IPS-15b (cell line): ENCODE results near the gene CDC6.

Source experiments
- H3K27me3 ChIP-seq: one replicate; pipeline ENCODE4 v1.6.1; 2013; ENCODE audit warnings: low read length; ENCODE audit not compliant: control insufficient read depth, insufficient read depth
- H3K36me3 ChIP-seq: one replicate; pipeline ENCODE4 v1.6.1; 2013; ENCODE audit warnings: low read length; ENCODE audit not compliant: control insufficient read depth, insufficient read depth
- H3K4me1 ChIP-seq: one replicate; pipeline ENCODE4 v1.6.1; 2013; ENCODE audit warnings: mild to moderate bottlenecking, low read length; ENCODE audit not compliant: control insufficient read depth, insufficient read depth
- H3K4me3 ChIP-seq: one replicate; pipeline ENCODE4 v1.5.1; 2013; ENCODE audit warnings: low read depth, low read length
- H3K9ac ChIP-seq: one replicate; pipeline ENCODE4 v1.6.1; 2013; ENCODE audit warnings: low read depth, mild to moderate bottlenecking, low read length
- H3K9me3 ChIP-seq: one replicate; pipeline ENCODE4 v1.6.1; 2013; ENCODE audit warnings: mild to moderate bottlenecking, low read length; ENCODE audit not compliant: control insufficient read depth, insufficient read depth

The CDC6 gene

GRCh38 chr17:40306395-40306794 lies 18.7 kb downstream of the CDC6 start:
- Histone ChIP-seq H3K4me3 (no peak overlapping the region), H3K9ac (no peak overlapping the region), H3K36me3 (peaks cover 7% of the 10 kb centered on the region), H3K9me3 (no peaks in the 10 kb centered on the region), H3K27me3 (peaks cover 6% of the 10 kb centered on the region), H3K4me1 (peaks cover 26% of the 10 kb centered on the region)

- Histone ChIP-seq H3K4me1 (peaks cover 26% of the 10 kb centered on the region), H3K36me3 (peaks cover 7% of the 10 kb centered on the region), H3K9me3 (no peaks in the 10 kb centered on the region), H3K27me3 (peaks cover 6% of the 10 kb centered on the region), H3K9ac (no peak overlapping the region), H3K4me3 (peak overlapping the region; percentile 22)
These were observed 19.5 kb downstream of the CDC6 start for GRCh38 chr17:40307001-40307730.

- H3K36me3 ChIP-seq, result peaks cover 7% of the 10 kb centered on the region
- peaks cover 6% of the 10 kb centered on the region for H3K27me3 ChIP-seq
- H3K4me1 ChIP-seq, result peaks cover 26% of the 10 kb centered on the region
- no peaks in the 10 kb centered on the region for H3K9me3 ChIP-seq
- peak overlapping the region; percentile 22 for H3K4me3 ChIP-seq
- H3K9ac ChIP-seq, result no peak overlapping the region
These were observed 20.1 kb downstream of the CDC6 start for GRCh38 chr17:40307740-40308239.

DNA sequence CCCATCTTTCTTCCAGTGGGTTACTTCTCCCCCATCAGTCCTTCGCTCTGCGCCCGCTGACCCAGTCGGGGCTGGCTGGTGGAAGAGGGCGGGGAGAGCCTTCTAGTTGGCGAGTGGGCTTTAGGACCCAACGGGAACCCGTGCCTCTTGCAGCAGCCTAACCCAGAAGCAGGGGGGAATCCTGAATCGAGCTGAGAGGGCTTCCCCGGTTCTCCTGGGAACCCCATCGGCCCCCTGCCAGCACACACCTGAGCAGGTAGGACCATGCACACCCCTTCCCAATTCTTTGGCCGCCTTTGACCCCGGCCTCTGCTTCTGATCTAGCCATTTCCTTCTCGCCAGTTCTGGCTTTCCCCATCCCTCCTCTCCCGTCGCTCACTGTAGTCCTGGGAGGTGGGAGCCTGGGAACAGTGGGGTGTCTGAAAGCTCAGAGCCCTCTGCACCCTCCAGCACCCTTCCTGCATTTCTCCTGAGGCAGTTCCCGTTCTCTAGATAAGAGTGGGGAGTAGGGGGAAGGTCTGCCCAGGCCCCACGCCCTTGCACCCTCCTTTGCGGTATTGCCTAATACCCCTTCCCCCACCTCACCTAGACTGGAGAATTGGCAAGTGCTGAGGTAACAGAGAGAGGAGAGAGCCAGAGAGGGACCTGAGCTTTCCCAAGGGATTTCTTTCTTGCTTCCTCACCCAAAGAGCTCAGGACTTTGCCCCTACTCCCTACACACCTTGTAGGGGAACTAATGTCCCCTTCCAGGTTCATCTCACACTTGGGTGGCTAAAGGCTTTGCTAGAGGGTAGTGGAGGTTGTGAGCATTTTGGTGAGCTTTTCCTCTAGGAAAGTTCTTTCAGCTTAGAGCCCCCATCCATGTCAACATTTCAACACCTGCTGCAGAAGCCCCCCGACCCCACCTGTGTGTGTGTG lies 21.6 kb downstream of the CDC6 start, which contains the start of gene RARA:
RARA (plus strand) TSS at position 150 of the 918 bp plus-strand sequence. CDS start 22,039 bp downstream, outside the sequence.
- no peaks in the 10 kb centered on the region for H3K36me3 ChIP-seq
- peak within 1 kb of the TSS; percentile 19 for H3K9ac ChIP-seq
- peak within 1 kb of the TSS; percentile 76 for H3K4me3 ChIP-seq
- peaks cover 23% of the 10 kb centered on the region for H3K4me1 ChIP-seq
- H3K9me3 ChIP-seq, result no peaks in the 10 kb centered on the region
- H3K27me3 ChIP-seq, result peaks cover 6% of the 10 kb centered on the region

DNA sequence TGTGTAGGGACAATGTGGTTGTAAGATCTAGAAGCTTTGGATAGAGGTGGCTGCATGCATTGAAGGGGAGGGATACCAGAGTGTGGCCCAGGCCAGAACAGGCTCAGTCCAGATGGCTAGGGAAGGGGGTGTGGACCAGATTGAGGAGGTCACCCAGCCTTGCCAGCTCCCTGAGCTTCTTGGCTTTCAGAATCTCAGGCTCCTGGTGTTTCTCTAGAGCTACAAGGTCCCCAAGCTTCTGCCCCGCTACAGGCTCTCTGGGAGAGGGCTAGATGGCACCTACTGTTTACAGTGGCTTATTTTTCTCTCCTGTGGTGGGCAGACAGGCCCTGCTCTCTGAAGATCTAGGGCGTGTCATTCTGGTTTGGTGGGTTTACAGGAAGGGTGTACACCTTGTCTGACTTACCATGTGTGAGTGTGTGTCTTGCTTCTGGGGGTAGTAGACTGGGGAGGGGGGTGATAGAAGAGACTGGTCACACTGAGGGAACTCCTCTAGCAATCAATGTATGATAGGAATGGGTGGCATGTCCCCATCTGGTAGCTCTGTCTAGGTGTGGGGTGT lies 22.4 kb downstream of the CDC6 start:
- Histone ChIP-seq H3K4me3 (no peak overlapping the region), H3K4me1 (peaks cover 23% of the 10 kb centered on the region), H3K9me3 (no peaks in the 10 kb centered on the region), H3K36me3 (no peaks in the 10 kb centered on the region), H3K27me3 (peaks cover 6% of the 10 kb centered on the region), H3K9ac (no peak overlapping the region)

DNA sequence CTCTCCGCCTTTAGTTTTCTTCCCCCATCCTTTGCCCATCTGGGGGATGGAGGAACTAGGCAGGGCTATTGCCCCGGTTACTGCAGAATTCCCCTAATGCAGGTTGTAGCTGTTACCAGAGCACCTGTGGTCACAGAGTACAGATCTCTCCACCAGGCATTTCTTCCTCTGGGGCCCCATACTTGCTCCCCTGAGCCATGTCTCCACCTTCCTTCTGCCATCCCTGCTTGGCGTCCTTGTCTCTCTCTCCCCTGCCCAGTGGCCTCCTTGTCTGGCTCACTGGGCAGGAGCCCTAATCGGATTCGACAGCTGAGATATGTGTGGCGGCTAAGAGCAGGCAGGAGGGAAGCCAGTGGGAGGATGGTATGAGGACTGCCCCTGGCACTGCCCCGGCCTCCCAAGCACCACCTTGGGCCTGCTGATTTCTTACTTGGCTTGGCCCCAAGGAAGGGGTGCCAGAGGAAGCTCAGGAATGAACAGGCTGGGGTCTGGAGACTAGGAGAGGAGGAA lies 23.3 kb downstream of the CDC6 start:
- H3K9ac ChIP-seq, result no peak overlapping the region
- H3K27me3 ChIP-seq, result peaks cover 9% of the 10 kb centered on the region
- no peaks in the 10 kb centered on the region for H3K36me3 ChIP-seq
- H3K4me3 ChIP-seq, result no peak overlapping the region
- H3K9me3 ChIP-seq, result no peaks in the 10 kb centered on the region
- peaks cover 23% of the 10 kb centered on the region for H3K4me1 ChIP-seq

DNA sequence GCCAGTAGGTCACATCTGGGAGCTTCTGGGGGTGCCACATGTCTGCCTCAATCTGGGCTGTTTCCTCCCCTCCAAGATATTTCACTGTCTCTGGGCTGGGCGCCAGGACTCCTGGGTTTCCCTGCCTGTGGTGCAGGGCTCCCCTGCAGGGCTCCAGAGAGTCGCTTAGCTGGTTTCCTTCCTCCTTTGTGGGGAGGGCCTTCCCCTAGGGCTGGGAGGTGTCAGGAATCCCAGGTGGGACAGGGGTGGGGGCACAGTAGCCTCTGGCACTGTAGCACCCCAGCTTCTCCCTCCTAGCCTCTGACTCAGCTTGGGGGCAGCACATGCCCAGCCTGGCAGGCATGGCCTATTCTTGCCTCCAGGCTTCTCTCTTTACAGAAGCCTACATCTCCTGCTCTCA lies 23.9 kb downstream of the CDC6 start:
- Histone ChIP-seq H3K9ac (no peak overlapping the region), H3K4me1 (peaks cover 19% of the 10 kb centered on the region), H3K4me3 (no peak overlapping the region), H3K9me3 (no peaks in the 10 kb centered on the region), H3K36me3 (no peaks in the 10 kb centered on the region), H3K27me3 (peaks cover 15% of the 10 kb centered on the region)

DNA sequence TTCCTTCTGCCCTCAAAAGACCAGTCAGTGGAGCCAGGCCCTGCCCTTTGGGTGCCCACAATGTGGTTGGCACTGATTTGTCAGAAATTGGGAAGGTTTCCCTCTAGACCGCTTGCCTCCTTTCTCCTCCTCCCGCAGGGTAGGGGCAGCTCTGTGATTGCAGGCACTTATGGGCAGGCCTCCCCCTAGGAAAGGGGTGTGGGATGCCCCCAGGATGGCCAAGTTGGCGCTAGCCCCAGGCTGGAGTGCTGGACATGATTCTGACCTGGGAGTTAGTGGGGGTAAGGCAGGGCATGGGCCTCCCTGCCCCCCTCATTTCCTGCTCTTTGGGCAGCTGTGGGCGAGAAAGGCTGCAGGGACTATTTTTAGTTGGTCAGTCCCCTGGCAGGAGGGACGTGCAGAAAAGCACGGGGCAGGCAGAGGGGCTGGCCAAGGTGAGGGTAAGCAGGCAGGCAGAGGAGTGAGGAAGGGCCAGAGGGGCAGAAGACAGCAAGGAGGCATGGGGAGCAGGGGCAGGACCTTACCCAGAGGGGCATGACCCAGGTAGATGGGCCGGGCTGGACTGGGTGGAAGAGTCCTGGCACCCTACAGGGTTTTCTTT lies 24.6 kb downstream of the CDC6 start:
- Histone ChIP-seq H3K4me1 (peaks cover 14% of the 10 kb centered on the region), H3K9me3 (no peaks in the 10 kb centered on the region), H3K27me3 (peaks cover 20% of the 10 kb centered on the region), H3K36me3 (no peaks in the 10 kb centered on the region), H3K4me3 (no peak overlapping the region), H3K9ac (no peak overlapping the region)

DNA sequence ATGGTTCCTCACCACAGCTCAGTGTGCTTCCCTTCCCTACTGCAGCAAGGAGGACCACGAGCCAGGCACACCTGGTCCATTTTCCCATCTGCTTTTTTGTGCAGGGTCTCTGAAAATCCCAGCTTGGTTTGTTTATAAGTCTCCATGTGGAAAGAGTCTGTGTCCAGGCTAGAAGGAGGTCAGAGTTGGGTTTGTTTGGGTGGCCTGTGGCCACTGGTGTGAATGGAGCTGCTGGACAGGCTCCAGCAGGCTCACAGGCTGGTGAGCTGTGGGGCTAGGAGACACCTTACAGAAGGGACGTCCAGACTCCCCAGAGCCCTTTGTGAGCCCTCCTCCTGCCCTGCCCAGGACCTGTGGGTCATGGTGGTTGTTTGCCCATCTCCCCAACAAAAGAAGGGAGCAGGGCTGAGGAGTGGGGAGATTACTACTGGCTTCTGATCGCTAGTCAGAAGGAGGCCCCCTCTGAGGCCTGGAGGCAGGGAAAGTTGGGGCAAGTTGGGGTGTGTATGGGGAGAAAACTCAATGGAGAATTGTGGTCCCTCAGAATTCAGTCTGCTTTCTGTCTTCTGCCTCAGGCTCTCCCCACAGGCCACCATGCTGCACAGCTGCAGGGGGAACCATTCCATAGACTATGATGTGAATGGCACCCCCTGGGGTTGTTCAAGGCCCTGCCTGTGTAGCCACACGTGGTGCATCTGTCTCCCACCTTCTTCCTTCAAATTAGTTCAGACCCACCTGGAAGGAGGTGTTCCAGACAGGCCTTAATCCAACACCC lies 25.4 kb downstream of the CDC6 start:
- H3K9ac ChIP-seq, result no peak overlapping the region
- no peaks in the 10 kb centered on the region for H3K36me3 ChIP-seq
- no peak overlapping the region for H3K4me3 ChIP-seq
- H3K4me1 ChIP-seq, result peaks cover 5% of the 10 kb centered on the region
- H3K27me3 ChIP-seq, result peaks cover 22% of the 10 kb centered on the region
- H3K9me3 ChIP-seq, result no peaks in the 10 kb centered on the region

DNA sequence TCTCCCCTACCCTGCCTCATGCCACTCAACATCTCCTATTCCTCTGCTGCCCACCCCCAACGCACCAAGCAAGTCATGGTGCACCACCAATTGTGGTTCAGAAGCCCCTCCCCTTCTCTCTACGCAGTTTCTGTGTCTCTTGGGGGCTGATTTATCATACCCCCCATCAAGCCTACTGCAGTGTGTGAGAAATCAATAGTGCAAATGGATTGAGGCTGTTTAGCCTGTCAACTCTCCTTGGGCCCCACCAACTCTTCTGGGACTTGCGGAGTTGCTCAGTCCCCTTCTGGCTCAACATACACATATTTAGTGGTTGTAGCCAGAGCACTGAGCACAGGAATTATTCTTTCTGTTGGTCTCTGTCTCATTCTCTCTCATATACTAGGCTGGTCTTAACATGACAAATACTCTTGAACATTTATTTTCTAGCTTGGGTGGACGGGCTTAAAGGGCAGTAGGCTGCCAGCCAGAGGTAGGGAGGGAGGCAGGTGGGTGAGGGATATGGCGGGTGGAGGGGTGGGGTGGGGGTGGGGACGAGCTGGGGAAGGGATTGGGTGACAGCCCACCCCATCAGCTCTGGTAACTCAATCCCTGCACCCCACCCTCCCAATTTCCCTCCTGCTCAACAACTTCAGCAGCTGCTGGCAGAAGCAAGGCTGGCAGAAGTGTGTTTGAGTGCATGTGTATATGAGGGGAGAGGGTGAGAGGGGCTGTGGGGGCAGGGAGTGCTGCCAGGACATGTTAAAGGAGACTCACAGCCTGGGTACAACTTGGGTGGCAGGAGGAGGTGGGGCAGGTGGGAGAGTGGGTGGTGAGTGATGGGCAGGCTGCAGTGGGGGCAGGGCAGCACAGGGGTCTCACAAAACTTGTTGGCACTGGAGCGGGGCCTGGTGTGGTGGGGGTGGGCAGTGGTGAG lies 26.2 kb downstream of the CDC6 start:
- Histone ChIP-seq H3K9me3 (no peaks in the 10 kb centered on the region), H3K27me3 (peaks cover 26% of the 10 kb centered on the region), H3K9ac (no peak overlapping the region), H3K4me3 (no peak overlapping the region), H3K36me3 (no peaks in the 10 kb centered on the region), H3K4me1 (no peaks in the 10 kb centered on the region)
